B cell (primary cell): ENCODE results near the gene ANLN. TPM values are rescaled to one million over a fixed set of nuclear protein-coding genes. Genes with fewer than 3 reads are reported as not detected.

Experiments
- ATAC-seq: fragments of 200-7000 bp; cut with Tn5 transposase; one replicate; pipeline ENCODE4 v1.10.0; 2021; ENCODE audit warnings: low read depth, mild to moderate bottlenecking, moderate number of reproducible peaks, moderate library complexity
- CTCF ChIA-PET: fragments of 350-600 bp; sonication (Branson Sonifier 250); formaldehyde crosslinking; loops from one replicate; lab custom pipeline; 2021; ENCODE audit warnings: antibody characterized with exemption, inconsistent platforms; lab: Charles Lee
- POLR2A ChIA-PET: fragments of 350-600 bp; sonication (Branson Sonifier 250); formaldehyde crosslinking; loops from one replicate; lab custom pipeline; 2021; ENCODE audit warnings: antibody characterized with exemption; lab: Charles Lee
- DNase-seq: peaks from one replicate; pipeline ENCODE4 v3.0.0; 2013
- H2AFZ ChIP-seq: 2 replicates; pipeline ENCODE4 v1.6.1; 2012; ENCODE audit warnings: mild to moderate bottlenecking, low read depth, low read length; ENCODE audit not compliant: insufficient read depth, poor library complexity, severe bottlenecking
- H3K27ac ChIP-seq, 2 donors: 1 replicate in 1 of 2; 2 replicates in 1 of 2; pipeline ENCODE4 v1.5.1; 2012 to 2013; ENCODE audit warnings: low read length in 2 of 2, mild to moderate bottlenecking in 2 of 2, moderate library complexity in 1 of 2
- H3K27me3 ChIP-seq, 4 experiments: fragments of 200-600 bp in 1 of 4; sonication (generic) in 1 of 4; replicated peaks in 1 of 4; 1 replicate in 2 of 4; 2 replicates in 2 of 4; pipeline versions ENCODE4 v1.6.1 to v1.7.0; 2013 to 2016; ENCODE audit warnings: low read length in 3 of 4, mild to moderate bottlenecking in 2 of 4, mixed read lengths in 1 of 4, moderate library complexity in 1 of 4; ENCODE audit not compliant: insufficient read depth in 4 of 4, control insufficient read depth in 3 of 4; ENCODE audit errors: control extremely low read depth in 1 of 4
- H3K36me3 ChIP-seq, 2 experiments: replicated peaks in 1 of 2; 1 replicate in 1 of 2; 2 replicates in 1 of 2; pipeline versions ENCODE4 v1.6.1 to v1.7.1; 2013; ENCODE audit warnings: low read length in 1 of 2; ENCODE audit not compliant: insufficient read depth in 2 of 2, control insufficient read depth in 1 of 2; ENCODE audit errors: control extremely low read depth in 1 of 2, extremely low read depth in 1 of 2
- H3K4me1 ChIP-seq, 2 donors: fragments of 200-600 bp in 1 of 2; sonication (generic) in 1 of 2; 1 replicate in 1 of 2; 2 replicates in 1 of 2; pipeline versions ENCODE4 v1.5.1 to v1.6.1; 2013 to 2017; ENCODE audit warnings: low read length in 2 of 2; ENCODE audit not compliant: control insufficient read depth in 2 of 2, insufficient read depth in 2 of 2
- H3K4me2 ChIP-seq: replicated peaks from 2 replicates; pipeline ENCODE3; 2012; ENCODE audit warnings: mild to moderate bottlenecking, low read depth, low read length; ENCODE audit not compliant: poor library complexity, severe bottlenecking
- H3K4me3 ChIP-seq, 5 experiments: fragments of 200-600 bp in 1 of 5; sonication (generic) in 1 of 5; 1 replicate in 3 of 5; 2 replicates in 2 of 5; pipeline versions ENCODE4 v1.5.1 to v1.7.0; 2011 to 2016; ENCODE audit warnings: low read length in 4 of 5, mild to moderate bottlenecking in 4 of 5, low read depth in 2 of 5, control low read depth in 1 of 5, moderate library complexity in 1 of 5; ENCODE audit not compliant: insufficient read depth in 1 of 5; ENCODE audit errors: control extremely low read depth in 1 of 5, extremely low read depth in 1 of 5
- H3K79me2 ChIP-seq: fragments of 200-600 bp; sonication (generic); one replicate; pipeline ENCODE4 v1.6.0; 2016; ENCODE audit warnings: low read length; ENCODE audit not compliant: control insufficient read depth, insufficient read depth
- H3K9ac ChIP-seq: fragments of 200-600 bp; sonication (generic); 2 replicates; pipeline ENCODE4 v1.6.1; 2017; ENCODE audit warnings: mild to moderate bottlenecking, low read length, moderate library complexity
- H3K9me3 ChIP-seq, 3 donors: one replicate each; pipeline versions ENCODE4 v1.6.1 to v1.7.1; 2013; ENCODE audit warnings: low read length in 2 of 3; ENCODE audit not compliant: control insufficient read depth in 2 of 3, insufficient read depth in 1 of 3; ENCODE audit errors: control extremely low read depth in 1 of 3
- H4K20me1 ChIP-seq: 2 replicates; pipeline ENCODE4 v1.6.0; 2012; ENCODE audit warnings: mild to moderate bottlenecking, low read length; ENCODE audit not compliant: insufficient read depth, control insufficient read depth, poor library complexity, severe bottlenecking
- H3K27ac Mint-ChIP-seq: one replicate; pipeline ENCODE4 v1.8.0; 2021; ENCODE audit warnings: mixed read lengths
- H3K27me3 Mint-ChIP-seq: one replicate; pipeline ENCODE4 v1.8.0; 2021; ENCODE audit warnings: mixed read lengths
- H3K4me1 Mint-ChIP-seq: one replicate; pipeline ENCODE4 v1.8.0; 2021; ENCODE audit warnings: mixed read lengths
- H3K4me3 Mint-ChIP-seq: one replicate; pipeline ENCODE4 v1.8.0; 2021; ENCODE audit warnings: mixed read lengths
- H3K9me3 Mint-ChIP-seq: one replicate; pipeline ENCODE4 v1.8.0; 2022; ENCODE audit warnings: mixed read lengths; ENCODE audit not compliant: insufficient read depth
- EZH2 ChIP-seq: IDR thresholded peaks from 2 replicates; pipeline ENCODE4 v1.6.1; 2012; ENCODE audit warnings: borderline replicate concordance, low read depth, mild to moderate bottlenecking, moderate library complexity, low read length; ENCODE audit not compliant: insufficient read depth, poor library complexity, severe bottlenecking
- WGBS: methylation state at CpG from one replicate; pipeline ENCODE4 v1.1.5; 2013; ENCODE audit warnings: missing lambda C conversion rate; ENCODE audit not compliant: insufficient coverage; 5-methylcytosine and 5-hydroxymethylcytosine counted together
- intact Hi-C: fragments of 100-400 bp; cut with micrococcal nuclease; formaldehyde crosslinking; loops from one replicate; pipeline ENCODE4 v1.10.0; 2022
- polyA plus RNA-seq: library from polyadenylated mRNA; depleted of rRNA; stranded (reverse); fragments of >200 nt; gene quantifications from 2 replicates; pipeline ENCODE4 v1.2.3, GENCODE V29; 2012
- total RNA-seq, 2 donors: library from RNA; stranded (reverse); fragments of 120-200 nt in 1 of 2; gene quantifications; 1 replicate in 1 of 2; 2 replicates in 1 of 2; pipeline versions ENCODE4 v1.2.3 to v1.2.4, GENCODE V29; 2013 to 2022
- TF ChIP-seq, protein P1 (sequence below): fragments of 200-600 bp; IDR thresholded peaks from one replicate; pipeline ENCODE4 v1.8.0; 2022; ENCODE audit warnings: antibody characterized with exemption, mild to moderate bottlenecking

The ANLN gene
- total and polyA plus RNA-seq, 2 donors (not counting 1 experiment from before 2014, with no cell fraction given) = 0.19 to 0.32 TPM

DNA sequence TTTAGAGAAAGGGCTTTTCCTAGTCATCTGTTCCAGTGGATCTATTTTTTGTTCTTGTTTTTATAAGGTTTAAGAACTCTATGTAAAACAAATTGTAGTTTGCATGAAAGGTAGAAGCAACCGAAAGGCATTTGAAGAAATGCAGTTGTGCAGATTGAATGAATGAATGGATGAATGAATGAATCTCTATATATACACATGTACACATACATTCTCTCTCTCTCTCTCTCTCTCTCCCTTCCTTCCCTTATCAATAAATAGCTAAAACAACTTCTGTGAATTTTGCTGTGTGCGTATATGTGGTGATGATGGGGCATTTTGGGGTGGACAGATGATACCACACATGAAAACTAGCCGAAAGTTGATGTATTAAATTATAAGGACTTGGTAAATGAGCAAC lies 32.4 kb downstream of the ANLN start:
- intact Hi-C loops = no loop called here
- POLR2A ChIA-PET = interaction anchor here (0.6 kb wide), 1 partner anchor 316 kb away, joined by 4 read pairs; no protein-coding TSS in a partner anchor
- WGBS = no CpG with 5 or more reads among the region's 3 CpGs
- H3K27me3 ChIP-seq = no peaks in the 10 kb centered on the region
- CTCF ChIA-PET = interaction anchor here (1.0 kb wide), 1 partner anchor 32 kb away, joined by 3 read pairs; the partner anchor contains the start of gene ANLN
- H3K36me3 ChIP-seq = no peaks in the 10 kb centered on the region
- no peaks in the 10 kb centered on the region for H3K4me1 ChIP-seq
- no peak overlapping the region for H3K4me3 Mint-ChIP-seq
- H4K20me1 ChIP-seq = no peaks in the 10 kb centered on the region
- no peak overlapping the region for H3K4me3 ChIP-seq
- no peaks in the 10 kb centered on the region for H3K79me2 ChIP-seq
- no peaks in the 10 kb centered on the region for H3K4me1 Mint-ChIP-seq
- DNase-seq = no peak
- TF ChIP-seq, protein P1, sequence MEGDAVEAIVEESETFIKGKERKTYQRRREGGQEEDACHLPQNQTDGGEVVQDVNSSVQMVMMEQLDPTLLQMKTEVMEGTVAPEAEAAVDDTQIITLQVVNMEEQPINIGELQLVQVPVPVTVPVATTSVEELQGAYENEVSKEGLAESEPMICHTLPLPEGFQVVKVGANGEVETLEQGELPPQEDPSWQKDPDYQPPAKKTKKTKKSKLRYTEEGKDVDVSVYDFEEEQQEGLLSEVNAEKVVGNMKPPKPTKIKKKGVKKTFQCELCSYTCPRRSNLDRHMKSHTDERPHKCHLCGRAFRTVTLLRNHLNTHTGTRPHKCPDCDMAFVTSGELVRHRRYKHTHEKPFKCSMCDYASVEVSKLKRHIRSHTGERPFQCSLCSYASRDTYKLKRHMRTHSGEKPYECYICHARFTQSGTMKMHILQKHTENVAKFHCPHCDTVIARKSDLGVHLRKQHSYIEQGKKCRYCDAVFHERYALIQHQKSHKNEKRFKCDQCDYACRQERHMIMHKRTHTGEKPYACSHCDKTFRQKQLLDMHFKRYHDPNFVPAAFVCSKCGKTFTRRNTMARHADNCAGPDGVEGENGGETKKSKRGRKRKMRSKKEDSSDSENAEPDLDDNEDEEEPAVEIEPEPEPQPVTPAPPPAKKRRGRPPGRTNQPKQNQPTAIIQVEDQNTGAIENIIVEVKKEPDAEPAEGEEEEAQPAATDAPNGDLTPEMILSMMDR = no peak
- TF ChIP-seq EZH2 = no peak
- no peak overlapping the region for H3K27ac ChIP-seq
- H3K9me3 Mint-ChIP-seq = no peaks in the 10 kb centered on the region
- no peak overlapping the region for H3K4me2 ChIP-seq
- no peak overlapping the region for H2AFZ ChIP-seq
- H3K9ac ChIP-seq = no peak overlapping the region
- H3K27me3 Mint-ChIP-seq = no peaks in the 10 kb centered on the region
- no peak for ATAC-seq
- H3K27ac Mint-ChIP-seq = no peak overlapping the region
- H3K9me3 ChIP-seq = no peaks in the 10 kb centered on the region

DNA sequence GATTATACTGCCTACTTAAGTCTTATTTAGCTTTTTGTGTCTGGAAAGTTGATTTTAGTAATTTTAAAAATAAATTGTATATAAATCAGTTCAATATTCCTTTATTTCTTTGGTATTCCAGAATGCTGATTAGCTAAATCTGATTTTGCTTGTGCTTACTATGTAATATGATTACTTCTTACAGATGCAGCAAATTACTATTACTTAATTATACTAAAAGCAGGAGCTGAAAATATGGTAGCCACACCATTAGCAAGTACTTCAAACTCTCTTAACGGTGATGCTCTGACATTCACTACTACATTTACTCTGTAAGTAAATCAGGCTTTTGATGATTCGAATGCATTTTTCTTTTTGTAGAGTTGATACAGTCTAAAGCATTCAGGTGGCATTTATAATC lies 34.0 kb downstream of the ANLN start:
- no peaks in the 10 kb centered on the region for H3K27me3 ChIP-seq

More for the DNA sequence above, 34.0 kb downstream of the ANLN start:
- H3K4me3 Mint-ChIP-seq = no peak overlapping the region
- H3K9me3 ChIP-seq = no peaks in the 10 kb centered on the region
- ATAC-seq (no peak), DNase-seq (no peak)
- no peak for TF ChIP-seq EZH2
- TF ChIP-seq, protein P1 = no peak
- intact Hi-C loops = no loop called here
- no CpG with 5 or more reads among the region's 2 CpGs for WGBS
- no peaks in the 10 kb centered on the region for H3K27me3 Mint-ChIP-seq
- no peaks in the 10 kb centered on the region for H3K4me1 Mint-ChIP-seq
- H2AFZ ChIP-seq = no peak overlapping the region
- H3K79me2 ChIP-seq = no peaks in the 10 kb centered on the region
- H3K36me3 ChIP-seq = no peaks in the 10 kb centered on the region
- ChIA-PET POLR2A (no interaction called here), CTCF (no interaction called here)
- no peak overlapping the region for H3K27ac ChIP-seq
- H3K9ac ChIP-seq = no peak overlapping the region
- no peak overlapping the region for H3K4me2 ChIP-seq
- H3K27ac Mint-ChIP-seq = no peak overlapping the region
- no peaks in the 10 kb centered on the region for H4K20me1 ChIP-seq
- no peaks in the 10 kb centered on the region for H3K4me1 ChIP-seq
- H3K9me3 Mint-ChIP-seq = no peaks in the 10 kb centered on the region
- H3K4me3 ChIP-seq = no peak overlapping the region
